GM12801 (cell line): Measurements from ENCODE around the gene BLVRB.

Experiments used
- CTCF ChIP-seq: IDR thresholded peaks from one replicate; pipeline ENCODE4 v1.5.1; 2011; ENCODE audit warnings: control low read depth; ENCODE audit not compliant: insufficient read length; ENCODE audit errors: extremely low read depth

BLVRB gene

GRCh38 chr19:40465557-40466218 lies at the start of gene BLVRB:
TSS of gene BLVRB (minus strand) at chr19:40465745. CDS start at chr19:40465688, 57 bp downstream.
- no peak for TF ChIP-seq CTCF

- no peak for TF ChIP-seq CTCF
These were observed 48.3 kb upstream of the BLVRB start for GRCh38 chr19:40513741-40514315.

GRCh38 chr19:40513345-40513678 lies 47.8 kb upstream of the BLVRB start:
- TF ChIP-seq CTCF = no peak

GRCh38 chr19:40512473-40513344 lies 47.2 kb upstream of the BLVRB start:
- TF ChIP-seq CTCF = no peak

- no peak for TF ChIP-seq CTCF
These were observed 46.5 kb upstream of the BLVRB start for GRCh38 chr19:40512110-40512472.

- no peak for TF ChIP-seq CTCF
These were observed 45.9 kb upstream of the BLVRB start for GRCh38 chr19:40511487-40511886.

- TF ChIP-seq CTCF = no peak
These were observed 45.1 kb upstream of the BLVRB start for GRCh38 chr19:40510526-40511115.
